Fibroblast of villous mesenchyme (primary cell): ENCODE data around the gene JPH3. TPM values are rescaled to one million over a fixed set of nuclear protein-coding genes. Genes with fewer than 3 reads are reported as not detected.
A peak's percentile ranks its signal among the peaks of the same experiment; 100 is the strongest.

Experiments
- DNase-seq: peaks from one replicate; pipeline ENCODE4 v3.0.0-alpha.2; 2010; ENCODE audit warnings: low read depth
- H3K4me3 ChIP-seq: 2 replicates; pipeline ENCODE4 v1.5.1; 2011; ENCODE audit warnings: low read depth, mild to moderate bottlenecking, low read length
- total RNA-seq: library from RNA; depleted of rRNA; stranded (reverse); fragments of >200 nt; gene quantifications from 2 replicates; pipeline ENCODE4 v1.2.3, GENCODE V29; 2012
- TF ChIP-seq, protein P1 (sequence below): IDR thresholded peaks from 2 replicates; pipeline ENCODE4 v1.5.1; 2012; ENCODE audit warnings: low read depth, mild to moderate bottlenecking, low read length; ENCODE audit not compliant: insufficient read depth

The JPH3 gene
- total RNA-seq, 1 donor = not detected

DNA sequence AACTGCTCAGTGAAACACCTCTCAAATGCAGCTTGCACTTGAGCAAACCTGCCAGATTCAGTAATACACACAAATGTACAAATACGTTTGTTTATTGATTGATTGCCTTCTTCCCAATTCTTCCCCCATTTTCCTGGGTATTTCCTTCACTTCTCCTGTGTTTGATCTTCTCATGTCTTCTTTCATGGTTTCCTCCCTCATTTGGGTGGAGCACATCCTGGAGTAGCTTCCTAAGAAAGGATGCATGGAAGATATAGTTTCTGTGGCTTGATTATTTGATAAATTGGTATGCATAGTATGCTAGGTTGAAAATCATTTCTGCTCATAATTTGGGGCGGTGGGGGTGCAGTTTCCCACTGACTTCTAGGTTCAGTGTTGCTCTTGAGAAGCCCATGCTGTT lies 28.8 kb downstream of the JPH3 start:
- no peak overlapping the region for H3K4me3 ChIP-seq
- no peak for DNase-seq
- TF ChIP-seq, protein P1, sequence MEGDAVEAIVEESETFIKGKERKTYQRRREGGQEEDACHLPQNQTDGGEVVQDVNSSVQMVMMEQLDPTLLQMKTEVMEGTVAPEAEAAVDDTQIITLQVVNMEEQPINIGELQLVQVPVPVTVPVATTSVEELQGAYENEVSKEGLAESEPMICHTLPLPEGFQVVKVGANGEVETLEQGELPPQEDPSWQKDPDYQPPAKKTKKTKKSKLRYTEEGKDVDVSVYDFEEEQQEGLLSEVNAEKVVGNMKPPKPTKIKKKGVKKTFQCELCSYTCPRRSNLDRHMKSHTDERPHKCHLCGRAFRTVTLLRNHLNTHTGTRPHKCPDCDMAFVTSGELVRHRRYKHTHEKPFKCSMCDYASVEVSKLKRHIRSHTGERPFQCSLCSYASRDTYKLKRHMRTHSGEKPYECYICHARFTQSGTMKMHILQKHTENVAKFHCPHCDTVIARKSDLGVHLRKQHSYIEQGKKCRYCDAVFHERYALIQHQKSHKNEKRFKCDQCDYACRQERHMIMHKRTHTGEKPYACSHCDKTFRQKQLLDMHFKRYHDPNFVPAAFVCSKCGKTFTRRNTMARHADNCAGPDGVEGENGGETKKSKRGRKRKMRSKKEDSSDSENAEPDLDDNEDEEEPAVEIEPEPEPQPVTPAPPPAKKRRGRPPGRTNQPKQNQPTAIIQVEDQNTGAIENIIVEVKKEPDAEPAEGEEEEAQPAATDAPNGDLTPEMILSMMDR = no peak

DNA sequence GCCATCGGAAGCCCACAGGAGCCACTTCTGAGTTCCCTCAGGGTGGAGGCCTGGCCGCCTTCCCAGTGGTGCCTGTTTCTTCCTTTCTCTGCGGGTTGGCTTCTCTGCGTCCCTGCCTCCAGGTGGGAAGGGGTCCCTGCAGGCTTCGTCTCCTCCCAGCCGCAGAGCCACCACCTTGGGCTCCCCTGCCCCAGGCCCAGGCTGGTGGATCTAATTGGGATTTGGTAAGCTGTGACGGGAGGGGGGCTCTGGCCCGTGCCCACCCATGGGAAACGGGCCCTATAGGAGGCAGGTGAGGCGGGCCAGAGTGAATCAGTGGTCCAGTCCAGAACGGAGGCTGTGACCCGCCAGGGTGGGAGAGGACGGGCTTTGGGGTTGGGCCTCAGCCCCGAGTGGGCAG lies 32.1 kb downstream of the JPH3 start:
- H3K4me3 ChIP-seq = no peak overlapping the region
- no peak for DNase-seq
- TF ChIP-seq, protein P1 = no peak

DNA sequence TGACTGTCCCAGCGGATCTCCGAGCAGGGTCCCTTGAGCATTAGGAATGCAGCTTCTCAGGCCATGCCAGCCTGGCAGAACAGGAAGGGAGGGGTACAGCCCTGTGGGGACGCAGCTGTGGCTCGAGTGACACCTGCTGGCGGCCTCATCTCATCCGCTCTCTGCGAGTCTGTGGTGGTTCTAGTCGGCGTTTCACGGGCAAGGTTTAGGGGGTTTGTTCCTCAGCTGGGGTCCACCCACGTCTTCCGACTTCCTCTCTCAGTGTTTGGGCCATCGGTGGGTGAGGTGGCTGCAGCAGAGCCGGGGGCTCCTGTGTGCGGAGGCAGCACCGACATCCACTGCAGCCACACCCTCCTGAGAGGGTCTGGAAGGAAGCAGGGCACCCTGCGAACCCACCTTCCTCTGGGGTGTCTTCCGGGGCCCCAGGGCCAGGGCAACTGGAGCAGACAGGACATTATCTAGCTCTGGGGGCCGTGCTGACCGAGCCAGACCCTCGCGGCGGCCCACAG lies 33.3 kb downstream of the JPH3 start:
- no peak overlapping the region for H3K4me3 ChIP-seq
- TF ChIP-seq, protein P1 = peak; percentile 51
- DNase-seq = peak; percentile 27

DNA sequence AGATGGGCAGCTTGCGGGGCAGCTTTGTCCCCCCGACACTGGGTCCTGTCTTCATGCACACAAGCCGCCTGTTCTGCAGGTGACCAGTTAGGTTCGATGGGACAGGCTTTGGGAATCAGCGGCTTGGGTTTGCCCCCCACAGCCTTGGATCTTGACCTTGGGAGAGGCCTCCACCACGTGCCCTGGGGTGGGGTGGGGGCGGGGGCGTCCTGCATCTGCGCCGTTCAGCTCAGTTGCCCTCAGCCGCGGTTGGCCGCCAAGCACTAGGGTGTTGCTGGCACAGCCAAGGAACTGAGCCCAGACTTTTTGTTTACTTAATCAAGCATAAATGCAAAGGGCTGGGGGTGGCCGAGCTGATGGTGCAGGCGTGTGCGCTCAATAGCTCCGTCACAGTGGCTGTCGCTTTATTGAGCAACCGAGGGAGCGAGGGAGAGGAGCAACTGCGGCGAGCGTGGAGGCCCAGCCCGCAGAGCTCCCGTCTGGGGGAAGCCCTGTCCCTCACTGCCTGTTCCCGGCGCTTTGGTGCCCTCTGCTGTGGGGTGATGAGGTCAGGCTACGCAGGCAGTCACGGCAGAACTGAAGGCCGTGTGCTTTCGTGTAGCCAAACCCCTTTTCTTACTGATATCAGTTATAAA lies 33.9 kb downstream of the JPH3 start:
- TF ChIP-seq, protein P1 = peak; percentile 75
- DNase-seq = peak; percentile 82
- H3K4me3 ChIP-seq = peak overlapping the region; percentile 19

DNA sequence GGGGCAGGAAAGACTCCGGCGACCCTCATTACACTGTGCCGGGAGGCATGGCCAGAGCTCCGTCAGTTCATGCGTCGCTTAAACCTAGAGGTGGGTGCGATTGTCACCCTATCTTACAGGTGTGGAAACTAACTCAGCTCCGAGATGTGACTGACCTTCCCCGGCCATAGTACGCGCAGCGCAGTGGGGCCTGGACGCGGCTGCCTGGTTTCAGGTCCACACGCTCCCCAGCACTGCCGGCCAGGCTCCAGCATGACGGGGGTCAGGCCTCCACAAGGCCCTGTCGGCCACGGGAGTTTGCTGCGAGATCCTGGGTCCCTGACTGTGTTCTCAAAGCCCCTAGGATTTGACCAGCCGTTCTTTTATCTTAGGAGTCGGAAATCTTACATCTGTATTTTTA lies 34.4 kb downstream of the JPH3 start:
- TF ChIP-seq, protein P1 = no peak
- no peak for DNase-seq
- H3K4me3 ChIP-seq = no peak overlapping the region

DNA sequence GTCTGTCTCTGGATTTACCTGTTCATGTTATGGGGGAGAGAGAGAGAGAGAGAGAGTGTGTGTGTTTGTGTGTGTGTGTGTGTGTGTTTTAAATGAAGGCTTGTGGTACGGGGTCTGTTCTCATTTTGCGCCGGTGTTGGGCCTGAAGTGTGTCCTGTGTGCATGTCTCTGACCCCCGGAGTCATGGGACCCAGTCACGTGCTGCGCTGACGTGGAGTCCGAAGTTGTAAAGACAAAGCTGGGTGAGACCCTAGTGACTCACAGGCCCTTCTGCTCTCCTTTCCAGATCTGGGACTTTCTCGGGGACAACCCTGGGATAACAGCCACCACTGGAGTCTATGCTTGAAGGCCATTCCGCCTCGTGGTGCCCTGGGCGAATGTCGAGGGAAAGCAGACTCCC lies 35.0 kb downstream of the JPH3 start:
- no peak overlapping the region for H3K4me3 ChIP-seq
- TF ChIP-seq, protein P1 = no peak
- DNase-seq = no peak

DNA sequence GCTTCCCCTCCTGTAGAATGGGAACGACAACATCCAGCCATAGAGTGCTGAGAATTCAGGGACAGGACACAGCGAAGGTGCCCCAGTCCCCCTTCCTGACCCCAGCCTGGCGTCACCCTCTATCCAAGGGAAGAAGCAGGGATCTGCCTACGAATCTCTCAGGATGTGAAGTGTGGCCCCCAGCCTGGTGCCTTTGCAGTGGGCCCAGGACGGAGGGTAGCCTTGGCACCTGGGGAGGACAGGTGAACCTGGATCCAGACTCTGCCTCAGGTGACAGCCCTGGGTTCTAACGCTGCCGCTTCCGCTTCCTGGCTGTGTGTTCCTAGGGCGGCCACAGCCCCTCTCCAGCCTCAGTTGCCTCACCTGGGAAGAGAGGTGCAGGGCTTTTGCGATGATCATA lies 36.4 kb downstream of the JPH3 start:
- TF ChIP-seq, protein P1 = no peak
- no peak for DNase-seq
- no peak overlapping the region for H3K4me3 ChIP-seq
